Activated CD8-positive, alpha-beta T cell treated with anti-CD3 and anti-CD28 coated beads, Interleukin-2, amount 10 ng/mL, durations not matched to agents 7 days and 5 days (primary cell): ENCODE data around the gene ATG14. TPM values are rescaled to one million over a fixed set of nuclear protein-coding genes. Genes with fewer than 3 reads are reported as not detected.
A peak's percentile ranks its signal among the peaks of the same experiment; 100 is the strongest.

ENCODE experiments used
- ATAC-seq: fragments of 150-1000 bp; cut with Tn5 transposase; one replicate; pipeline ENCODE4 v1.10.0; 2021; ENCODE audit warnings: moderate library complexity
- CTCF ChIA-PET: fragments of 350-600 bp; sonication (Branson Sonifier 250); formaldehyde crosslinking; loops from one replicate; lab custom pipeline; 2021; ENCODE audit warnings: antibody characterized with exemption; lab: Charles Lee
- POLR2A ChIA-PET: fragments of 350-600 bp; sonication (Branson Sonifier 250); formaldehyde crosslinking; loops from one replicate; lab custom pipeline; 2021; ENCODE audit warnings: antibody characterized with exemption; lab: Charles Lee
- DNase-seq: peaks from one replicate; pipeline ENCODE4 v3.0.0-alpha.2; 2020
- H3K27ac Mint-ChIP-seq: one replicate; pipeline ENCODE4 v1.8.0; 2021; ENCODE audit warnings: mild to moderate bottlenecking, mixed read lengths
- H3K27me3 Mint-ChIP-seq: one replicate; pipeline ENCODE4 v1.8.0; 2021; ENCODE audit warnings: low read depth, mixed read lengths
- H3K36me3 Mint-ChIP-seq: one replicate; pipeline ENCODE4 v1.8.0; 2021; ENCODE audit warnings: low read depth, mixed read lengths
- H3K4me1 Mint-ChIP-seq: one replicate; pipeline ENCODE4 v1.8.0; 2021; ENCODE audit warnings: low read depth, mixed read lengths
- H3K4me3 Mint-ChIP-seq: one replicate; pipeline ENCODE4 v1.8.0; 2021; ENCODE audit warnings: mild to moderate bottlenecking, mixed read lengths
- H3K9me3 Mint-ChIP-seq: one replicate; pipeline ENCODE4 v1.8.0; 2022; ENCODE audit warnings: mixed read lengths; ENCODE audit not compliant: insufficient read depth
- total RNA-seq, 2 experiments: library from RNA; stranded (reverse); gene quantifications; one replicate each; pipeline ENCODE4 v1.2.3, GENCODE V29; 2021

Gene ATG14
- total RNA-seq, 2 experiments from 2014 or later = 4.4 to 4.6 TPM

GRCh38 chr14:55332654-55333570 is 78.7 kb downstream of the ATG14 start:
- Mint-ChIP-seq H3K4me3 (peak overlapping the region; percentile 64), H3K27ac (peak overlapping the region; percentile 86), H3K36me3 (peaks cover 5% of the 10 kb centered on the region), H3K9me3 (no peaks in the 10 kb centered on the region), H3K4me1 (peaks cover 61% of the 10 kb centered on the region), H3K27me3 (no peaks in the 10 kb centered on the region)
- DNase-seq = peak; percentile 56
- ChIA-PET CTCF (interaction anchor here (0.7 to 3.4 kb wide), 22 partner anchors 12 to 430 kb away, joined by 3 to 36 read pairs (median 4); partner anchors contain the start of genes FBXO34 and GCH1), POLR2A (interaction anchor here (0.9 to 1.1 kb wide), 3 partner anchors 22 to 61 kb away, joined by 3 to 4 read pairs (median 4); partner anchors contain the start of gene FBXO34)
- peak; percentile 80 for ATAC-seq

DNA sequence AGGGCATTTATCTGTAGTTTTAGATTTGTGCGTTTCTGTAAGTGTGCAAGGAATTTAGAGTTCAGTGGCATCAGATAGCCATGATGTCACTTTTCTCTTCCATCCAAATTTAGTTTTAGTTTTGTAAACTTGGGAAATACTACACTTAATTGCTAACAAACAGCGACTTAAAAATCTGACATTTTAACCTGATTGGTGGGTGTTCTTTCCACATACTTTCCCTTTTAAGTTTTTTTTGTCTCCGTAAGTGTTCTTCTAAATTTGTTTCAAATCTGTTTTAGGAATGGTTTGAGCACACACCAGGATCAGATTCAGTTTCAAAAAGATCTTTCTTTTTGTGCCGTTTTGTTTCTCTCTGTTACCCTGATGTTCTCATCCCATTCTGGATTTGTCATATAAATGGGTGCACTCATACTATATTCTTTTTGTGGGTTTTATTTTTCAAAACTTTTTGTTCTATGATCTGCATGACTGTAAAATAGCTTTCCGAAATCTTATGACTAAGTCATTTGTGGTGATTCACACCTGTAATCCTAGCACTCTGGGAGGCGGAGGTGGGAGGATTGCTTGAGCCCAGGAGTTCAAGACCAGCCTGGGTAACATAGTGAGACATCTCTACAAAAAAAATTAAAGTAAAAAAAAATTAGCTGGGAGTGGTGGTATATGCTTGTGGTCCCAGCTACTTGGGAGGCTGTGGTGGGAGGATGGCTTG is 81.5 kb downstream of the ATG14 start:
- no peaks in the 10 kb centered on the region for H3K9me3 Mint-ChIP-seq
- H3K36me3 Mint-ChIP-seq = peaks cover 3% of the 10 kb centered on the region
- peaks cover 50% of the 10 kb centered on the region for H3K4me1 Mint-ChIP-seq
- H3K27me3 Mint-ChIP-seq = no peaks in the 10 kb centered on the region
- POLR2A ChIA-PET = no interaction called here
- ATAC-seq (no peak), DNase-seq (no peak)
- CTCF ChIA-PET = interaction anchor here (0.6 to 1.6 kb wide), 4 partner anchors 11 to 60 kb away, joined by 3 to 5 read pairs (median 4); no protein-coding TSS in a partner anchor
- H3K4me3 Mint-ChIP-seq = no peak overlapping the region
- H3K27ac Mint-ChIP-seq = no peak overlapping the region

DNA sequence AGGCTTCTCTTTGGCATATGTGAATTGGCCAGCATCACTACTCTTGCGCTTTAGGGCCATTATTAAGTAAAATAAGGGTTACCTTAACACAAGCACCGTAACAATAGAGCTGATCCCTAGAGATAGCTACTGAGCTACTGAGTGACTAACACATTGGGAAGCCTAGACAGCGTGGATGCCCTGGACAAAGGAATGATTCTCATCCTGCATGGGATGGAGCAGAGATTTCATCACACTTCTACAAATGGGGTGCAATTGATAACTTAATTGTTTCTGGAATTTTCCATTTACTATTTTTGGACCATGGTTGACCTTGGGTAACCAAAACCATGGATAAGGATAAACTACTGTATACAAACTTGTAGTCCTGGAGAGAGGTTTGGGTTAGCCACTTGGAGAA is 83.3 kb downstream of the ATG14 start:
- CTCF ChIA-PET = interaction anchor here (1.0 to 1.4 kb wide), 3 partner anchors 26 to 58 kb away, joined by 3 to 6 read pairs (median 4); no protein-coding TSS in a partner anchor
- no peaks in the 10 kb centered on the region for H3K9me3 Mint-ChIP-seq
- no peak for ATAC-seq
- H3K4me3 Mint-ChIP-seq = no peak overlapping the region
- H3K4me1 Mint-ChIP-seq = peaks cover 31% of the 10 kb centered on the region
- POLR2A ChIA-PET = no interaction called here
- no peaks in the 10 kb centered on the region for H3K27me3 Mint-ChIP-seq
- no peak overlapping the region for H3K27ac Mint-ChIP-seq
- DNase-seq = no peak
- no peaks in the 10 kb centered on the region for H3K36me3 Mint-ChIP-seq

DNA sequence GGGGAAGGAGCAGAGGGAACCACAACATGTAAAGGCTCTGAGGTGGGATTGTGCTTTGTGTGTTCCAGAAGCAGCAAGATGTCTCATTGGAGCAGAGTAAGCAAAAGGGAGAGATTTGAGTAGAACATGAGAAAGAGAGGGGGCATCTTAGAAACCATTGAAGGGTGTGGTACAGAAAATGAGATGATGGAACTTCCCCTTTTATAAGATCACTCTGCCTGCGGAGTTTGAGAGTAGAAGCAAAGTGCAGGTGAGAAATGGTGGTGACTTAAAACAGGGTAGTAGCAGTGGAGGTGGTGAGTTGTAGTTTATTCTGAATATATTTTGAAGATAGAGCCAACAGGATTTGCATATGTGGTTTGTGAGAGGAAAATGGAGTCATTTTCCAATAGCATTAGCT is 84.5 kb downstream of the ATG14 start:
- H3K9me3 Mint-ChIP-seq = no peaks in the 10 kb centered on the region
- CTCF ChIA-PET = interaction anchor here (1.4 to 1.8 kb wide), 2 partner anchors 27 to 29 kb away, joined by 3 to 5 read pairs; no protein-coding TSS in a partner anchor
- ATAC-seq = no peak

GRCh38 chr14:55324812-55325211 is 86.8 kb downstream of the ATG14 start:
- CTCF ChIA-PET = no interaction called here
- POLR2A ChIA-PET = interaction anchor here (0.6 kb wide), 1 partner anchor 443 kb away, joined by 3 read pairs; no protein-coding TSS in a partner anchor
- ATAC-seq (no peak), DNase-seq (no peak)
- H3K4me3 Mint-ChIP-seq = no peak overlapping the region
- H3K27ac Mint-ChIP-seq = no peak overlapping the region
- H3K9me3 Mint-ChIP-seq = no peaks in the 10 kb centered on the region
- peaks cover 7% of the 10 kb centered on the region for H3K4me1 Mint-ChIP-seq
- peaks cover 2% of the 10 kb centered on the region for H3K36me3 Mint-ChIP-seq
- no peaks in the 10 kb centered on the region for H3K27me3 Mint-ChIP-seq

More for the DNA sequence above, 84.5 kb downstream of the ATG14 start:
- POLR2A ChIA-PET = no interaction called here
- Mint-ChIP-seq H3K36me3 (no peaks in the 10 kb centered on the region), H3K4me1 (peaks cover 20% of the 10 kb centered on the region), H3K27ac (no peak overlapping the region), H3K4me3 (no peak overlapping the region), H3K27me3 (no peaks in the 10 kb centered on the region)
- DNase-seq = no peak

- Mint-ChIP-seq H3K4me1 (peaks cover 7% of the 10 kb centered on the region), H3K27me3 (no peaks in the 10 kb centered on the region), H3K27ac (no peak overlapping the region), H3K4me3 (no peak overlapping the region), H3K36me3 (peaks cover 4% of the 10 kb centered on the region), H3K9me3 (no peaks in the 10 kb centered on the region)
- ATAC-seq (no peak), DNase-seq (no peak)
- CTCF ChIA-PET = no interaction called here
- POLR2A ChIA-PET = no interaction called here
Measured at GRCh38 chr14:55323910-55324309, 87.7 kb downstream of the ATG14 start.

DNA sequence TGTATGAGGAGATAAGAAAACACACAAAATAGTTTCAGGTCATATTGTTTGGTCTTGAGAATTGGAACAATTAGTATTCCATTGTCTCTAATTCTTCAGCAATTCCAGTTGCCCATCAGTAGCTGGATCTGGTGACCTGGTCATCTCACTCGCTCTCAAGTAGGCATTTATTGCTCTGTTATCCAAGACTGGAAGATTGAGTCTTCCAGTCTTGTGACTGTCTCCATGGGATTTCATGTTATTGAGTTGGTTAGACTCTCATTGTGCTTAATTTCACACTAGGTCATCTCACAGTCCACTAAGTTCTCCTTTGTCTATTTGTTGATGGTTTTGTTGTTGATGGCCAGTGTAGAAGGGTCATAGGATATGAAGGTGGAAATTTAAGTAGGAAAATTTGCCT is 92.9 kb downstream of the ATG14 start:
- POLR2A ChIA-PET = no interaction called here

GRCh38 chr14:55317542-55318306 is 93.9 kb downstream of the ATG14 start:
- DNase-seq (no peak), ATAC-seq (no peak)
- Mint-ChIP-seq H3K27me3 (no peaks in the 10 kb centered on the region), H3K9me3 (peaks cover 7% of the 10 kb centered on the region), H3K4me1 (peaks cover 2% of the 10 kb centered on the region), H3K36me3 (peaks cover 44% of the 10 kb centered on the region), H3K27ac (no peak overlapping the region), H3K4me3 (no peak overlapping the region)
- POLR2A ChIA-PET = interaction anchor here (0.6 kb wide), 1 partner anchor 220 kb away, joined by 3 read pairs; no protein-coding TSS in a partner anchor
- CTCF ChIA-PET = interaction anchor here (1.2 to 2.8 kb wide), 3 partner anchors 15 to 37 kb away, joined by 3 to 8 read pairs (median 4); no protein-coding TSS in a partner anchor

More for the DNA sequence above, 92.9 kb downstream of the ATG14 start:
- no peaks in the 10 kb centered on the region for H3K27me3 Mint-ChIP-seq
- ATAC-seq (no peak), DNase-seq (no peak)
- H3K9me3 Mint-ChIP-seq = no peaks in the 10 kb centered on the region
- no peak overlapping the region for H3K27ac Mint-ChIP-seq
- H3K4me3 Mint-ChIP-seq = no peak overlapping the region
- peaks cover 34% of the 10 kb centered on the region for H3K36me3 Mint-ChIP-seq
- CTCF ChIA-PET = interaction anchor here (1.1 to 2.8 kb wide), 3 partner anchors 12 to 36 kb away, joined by 3 to 8 read pairs (median 4); no protein-coding TSS in a partner anchor
- no peaks in the 10 kb centered on the region for H3K4me1 Mint-ChIP-seq

DNA sequence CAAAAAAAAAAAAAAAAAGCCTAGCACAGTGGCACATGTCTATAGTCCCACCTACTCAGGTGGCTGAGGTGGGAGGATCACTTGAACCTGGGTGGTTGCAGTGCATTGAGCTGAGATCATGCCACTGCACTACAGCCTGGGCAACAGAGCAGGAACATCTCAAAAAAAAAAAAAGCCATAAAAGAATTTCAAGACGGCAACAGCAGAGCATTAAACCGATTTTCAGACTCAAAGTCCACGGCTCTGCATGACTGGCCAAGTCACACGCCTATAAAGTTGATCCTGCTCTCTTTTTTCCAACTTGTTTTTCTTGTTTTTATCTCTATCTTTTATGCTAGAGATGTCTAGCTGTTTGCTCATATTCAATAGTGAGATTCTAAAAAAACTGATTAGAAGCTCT is 95.1 kb downstream of the ATG14 start:
- Mint-ChIP-seq H3K4me1 (peaks cover 2% of the 10 kb centered on the region), H3K27ac (no peak overlapping the region), H3K27me3 (no peaks in the 10 kb centered on the region), H3K4me3 (no peak overlapping the region), H3K36me3 (peaks cover 51% of the 10 kb centered on the region), H3K9me3 (peaks cover 7% of the 10 kb centered on the region)
- no peak for ATAC-seq
- DNase-seq = no peak
- ChIA-PET POLR2A (no interaction called here), CTCF (interaction anchor here (1.2 to 2.8 kb wide), 4 partner anchors 17 to 40 kb away, joined by 3 to 8 read pairs (median 3); no protein-coding TSS in a partner anchor)
